SK-N-DZ (cell line): ENCODE measurements around the gene PRMT1.

Experiments
- DNase-seq: peaks from one replicate; pipeline ENCODE4 v3.0.0-alpha.2; 2015; ENCODE audit warnings: low spot score

The PRMT1 gene

GRCh38 chr19:49651029-49651819, 25.8 kb upstream of the PRMT1 start:
- no peak for DNase-seq

- DNase-seq, result no peak
Observed at GRCh38 chr19:49651820-49652550, 25.1 kb upstream of the PRMT1 start.

GRCh38 chr19:49652551-49653465, 24.3 kb upstream of the PRMT1 start:
- DNase-seq, result no peak

- DNase-seq, result no peak
Observed at GRCh38 chr19:49653466-49653806, 23.6 kb upstream of the PRMT1 start.

GRCh38 chr19:49654581-49654980, 22.5 kb upstream of the PRMT1 start:
- no peak for DNase-seq

GRCh38 chr19:49655570-49656455, 21.3 kb upstream of the PRMT1 start:
- no peak for DNase-seq

- DNase-seq, result no peak
Observed at GRCh38 chr19:49656456-49657109, 20.5 kb upstream of the PRMT1 start.

GRCh38 chr19:49657493-49658138, 19.5 kb upstream of the PRMT1 start:
- no peak for DNase-seq

- DNase-seq, result no peak
Observed at GRCh38 chr19:49658139-49658517, 18.9 kb upstream of the PRMT1 start.

GRCh38 chr19:49658566-49659442, 18.3 kb upstream of the PRMT1 start:
- DNase-seq, result no peak

GRCh38 chr19:49660338-49660961, 16.6 kb upstream of the PRMT1 start:
- DNase-seq, result no peak

- DNase-seq, result no peak
Observed at GRCh38 chr19:49662011-49662410, 15.1 kb upstream of the PRMT1 start.

- DNase-seq, result no peak
Observed at GRCh38 chr19:49663224-49663623, 13.8 kb upstream of the PRMT1 start.

GRCh38 chr19:49664171-49665035, 12.7 kb upstream of the PRMT1 start:
- DNase-seq, result peak; percentile 49

- DNase-seq, result no peak
Observed at GRCh38 chr19:49665036-49665350, 12.1 kb upstream of the PRMT1 start.

- DNase-seq, result peak; percentile 85
Observed at GRCh38 chr19:49665351-49666119, 11.5 kb upstream of the PRMT1 start, which contains the start of the genes BCL2L12 and IRF3. BCL2L12 (plus strand) TSS chr19:49665933; CDS start chr19:49666693, 760 bp downstream. IRF3 (minus strand) TSS chr19:49665857; CDS start chr19:49664838, 1,019 bp downstream.

GRCh38 chr19:49666120-49666444, 11.0 kb upstream of the PRMT1 start:
- DNase-seq, result no peak
